Activated CD8-positive, alpha-beta memory T cell treated with anti-CD3 and anti-CD28 coated beads, Interleukin-2, amount 50 U/mL, for 24 hours (primary cell): Measurements from ENCODE around the gene SLC22A8.
"Not testable (repeated sequence)": the region's sequence is repeated elsewhere in the genome, so short reads cannot be mapped to it uniquely, and the experiment has no call there.

Experiments
- DNase-seq: peaks from one replicate; pipeline ENCODE4 v3.0.0-alpha.2; 2020; ENCODE audit errors: extremely low read depth

SLC22A8 gene

DNA sequence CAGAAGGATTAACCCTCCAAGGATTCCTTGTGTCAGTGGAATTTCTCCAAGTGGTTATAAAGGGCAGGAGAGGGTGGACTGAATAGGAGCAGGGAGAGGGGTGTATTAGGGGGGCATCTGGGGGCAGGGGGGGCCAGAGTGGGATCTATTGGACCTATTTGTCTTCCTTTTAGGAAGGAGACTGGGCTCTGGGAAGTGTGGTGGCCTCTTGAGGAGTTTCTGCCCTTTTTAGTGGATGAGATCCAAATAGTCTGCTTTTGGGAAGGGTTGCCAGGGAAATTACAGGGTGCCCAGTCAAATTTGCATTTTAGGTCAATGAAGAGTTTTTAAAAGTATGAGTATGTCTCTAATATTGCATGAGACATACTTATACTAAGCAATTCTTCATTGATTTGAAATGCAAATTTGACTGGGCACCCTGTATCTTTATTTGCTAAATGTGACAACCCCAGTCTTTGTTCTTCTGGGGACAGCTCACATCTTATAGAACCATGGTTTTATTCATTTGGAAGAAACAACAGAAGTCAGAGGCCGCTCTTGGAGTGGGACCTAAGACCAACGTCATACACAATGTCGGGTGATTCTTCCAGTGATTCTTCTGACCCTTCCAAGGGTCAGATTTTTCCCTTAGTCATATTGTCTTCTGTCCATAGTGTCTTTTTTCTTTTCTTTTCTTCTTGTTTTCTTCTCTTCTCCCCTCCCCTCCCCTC lies 30.4 kb downstream of the SLC22A8 start:
- DNase-seq = no peak

- no peak for DNase-seq
Measured at GRCh38 chr11:62984451-62984991, 31.1 kb downstream of the SLC22A8 start, which contains the start of gene SLC22A6. SLC22A6 (minus strand) TSS chr11:62984967; CDS start chr11:62984690, 277 bp downstream.

GRCh38 chr11:62983536-62984199 lies 32.0 kb downstream of the SLC22A8 start:
- DNase-seq = no peak

GRCh38 chr11:62981743-62982142 lies 33.9 kb downstream of the SLC22A8 start:
- no peak for DNase-seq

GRCh38 chr11:62980133-62980760 lies 35.4 kb downstream of the SLC22A8 start:
- DNase-seq = no peak

GRCh38 chr11:62976109-62976508 lies 39.5 kb downstream of the SLC22A8 start:
- DNase-seq = no peak

- no peak for DNase-seq
Measured at GRCh38 chr11:62974848-62975522, 40.7 kb downstream of the SLC22A8 start.

DNA sequence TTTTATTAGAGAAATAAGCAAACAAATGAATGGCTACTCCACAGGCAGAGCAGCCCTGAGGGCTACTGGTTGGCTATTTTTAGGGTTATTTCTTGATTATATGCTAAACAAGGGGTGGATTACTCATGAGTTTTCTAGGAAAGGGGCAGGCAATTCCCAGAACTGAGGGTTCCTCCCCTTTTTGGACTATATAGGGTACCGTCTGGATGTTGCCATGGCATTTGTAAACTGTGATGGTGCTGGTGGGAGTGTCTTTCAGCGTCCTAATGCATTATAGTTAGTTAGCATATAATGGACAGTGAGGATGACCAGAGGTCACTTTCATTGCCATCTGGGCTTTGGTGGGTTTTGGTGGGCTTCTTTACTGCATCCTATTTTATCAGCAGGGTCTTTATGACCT lies 50.1 kb downstream of the SLC22A8 start:
- no peak for DNase-seq

DNA sequence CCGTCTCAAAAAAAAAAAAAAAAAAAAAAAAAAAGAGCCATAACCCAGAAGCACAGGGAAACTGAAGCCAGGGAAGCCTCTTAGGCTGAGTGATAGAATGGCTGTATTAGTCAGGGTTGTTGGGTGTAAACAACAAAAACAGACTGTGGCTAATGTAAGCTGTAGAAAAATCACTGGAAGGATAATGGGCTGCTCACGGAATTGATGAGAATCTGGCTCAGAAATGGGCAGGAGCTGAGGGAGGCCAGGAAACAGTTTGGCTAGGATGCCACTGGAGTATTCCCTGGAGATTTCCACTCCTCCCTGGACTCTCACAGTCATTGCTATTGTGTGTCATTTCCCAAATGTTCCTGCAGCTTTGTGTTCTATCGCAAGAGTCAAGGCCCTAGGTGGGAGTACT lies 53.2 kb downstream of the SLC22A8 start:
- no peak for DNase-seq

- no peak for DNase-seq
Measured at GRCh38 chr11:62961017-62961570, 54.5 kb downstream of the SLC22A8 start.

GRCh38 chr11:62959422-62959980 lies 56.1 kb downstream of the SLC22A8 start:
- no peak for DNase-seq

- no peak for DNase-seq
Measured at GRCh38 chr11:62958547-62959421, 56.9 kb downstream of the SLC22A8 start.

GRCh38 chr11:62957147-62957546 lies 58.5 kb downstream of the SLC22A8 start:
- no peak for DNase-seq

DNA sequence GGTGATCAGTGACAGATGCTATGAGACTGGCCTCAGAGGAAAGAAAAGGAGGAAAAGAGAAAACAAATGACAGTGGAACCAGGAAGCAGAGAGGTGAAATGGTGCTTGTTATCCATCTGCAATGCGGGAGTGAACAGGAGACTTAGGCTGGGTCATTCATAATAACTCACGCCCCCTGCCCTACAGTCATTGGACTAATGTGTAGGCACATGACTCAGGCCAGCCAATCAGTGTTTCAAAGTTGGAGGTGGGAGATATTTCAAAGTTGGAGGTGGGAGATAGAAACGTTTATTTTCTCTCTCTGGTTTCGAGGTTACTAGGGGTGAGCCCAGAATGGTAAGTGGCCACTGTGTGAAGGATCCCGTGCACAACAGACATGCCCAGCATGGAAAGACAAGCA lies 61.2 kb downstream of the SLC22A8 start:
- no peak for DNase-seq

- no peak for DNase-seq
Measured at GRCh38 chr11:62953811-62954210, 61.8 kb downstream of the SLC22A8 start.

DNA sequence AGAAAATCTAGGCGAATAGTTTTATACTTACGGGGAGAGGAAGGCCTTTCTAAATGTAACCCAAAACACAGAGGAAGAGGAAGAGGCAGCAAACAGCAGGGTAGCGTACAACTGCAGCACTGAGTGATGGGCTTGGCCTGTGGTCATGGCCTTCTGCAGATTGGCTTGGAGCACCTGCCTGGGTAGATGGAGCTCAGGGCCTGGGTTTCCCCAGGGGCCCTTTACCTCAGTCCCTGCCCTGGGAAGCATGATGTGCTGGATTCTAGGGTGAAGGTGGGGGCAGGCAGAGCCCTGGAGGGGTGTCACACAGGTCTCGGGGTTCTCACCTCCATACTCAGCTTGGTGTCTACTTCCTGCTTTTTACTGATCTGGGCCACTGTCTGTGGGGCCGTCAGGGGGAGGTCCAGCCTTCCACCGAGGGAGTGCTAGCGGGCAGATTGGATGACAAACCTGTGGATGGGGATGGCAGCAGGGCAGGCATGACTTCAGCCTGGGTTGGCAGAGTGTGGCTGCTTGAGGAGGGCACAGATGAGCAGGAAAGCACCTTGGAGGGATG lies 66.8 kb downstream of the SLC22A8 start:
- DNase-seq = no peak

GRCh38 chr11:62945538-62945937 lies 70.1 kb downstream of the SLC22A8 start:
- DNase-seq = not testable (repeated sequence)
